Measurements from ENCODE around the gene YWHAE.

DNA sequence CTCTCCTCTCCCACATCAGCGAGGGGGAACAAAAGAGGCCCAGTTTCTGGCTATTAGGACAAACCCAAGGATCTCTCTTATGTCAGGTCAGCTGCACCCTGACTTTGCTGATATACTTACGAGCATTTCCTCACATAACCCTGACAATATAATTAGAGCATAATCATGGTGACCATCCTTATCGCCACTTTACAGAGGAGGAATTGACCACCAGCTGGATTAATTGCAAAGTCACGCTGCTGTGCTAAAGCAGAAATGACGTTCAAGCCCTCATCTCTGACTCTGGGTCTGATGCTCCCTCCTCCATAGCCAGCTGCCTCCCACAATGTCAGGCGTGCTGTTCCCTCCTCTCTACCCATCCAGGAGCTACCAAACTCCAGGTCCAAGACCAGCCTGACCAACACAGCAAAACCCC lies 78.0 kb downstream of the YWHAE start:
- TF ChIP-seq POLR2A (IDR thresholded peaks at IDR 0.05): no peak
- TF ChIP-seq CTCF (IDR thresholded peaks at IDR 0.05): no peak
- no peak for TF ChIP-seq EP300 (IDR thresholded peaks at IDR 0.05)

Measured in ovary (tissue), 3 donors.